Endothelial cell of umbilical vein (primary cell): ENCODE results near the gene LAMTOR5.
"Not testable (repeated sequence)": the region's sequence is repeated elsewhere in the genome, so short reads cannot be mapped to it uniquely, and the experiment has no call there.

Experiments
- MYC ChIP-seq: IDR thresholded peaks from one replicate; pipeline ENCODE4 v1.6.1; 2011; ENCODE audit warnings: mild to moderate bottlenecking, low read depth, low read length
- POLR2AphosphoS5 ChIP-seq: IDR thresholded peaks from 2 replicates; pipeline ENCODE4 v1.6.1; 2012; ENCODE audit warnings: low read depth, mild to moderate bottlenecking, control low read depth, low read length, moderate library complexity; ENCODE audit not compliant: insufficient read depth
- TF ChIP-seq, protein P1 (sequence below), 2 donors: IDR thresholded peaks; 1 replicate in 1 of 2; 2 replicates in 1 of 2; pipeline ENCODE4 v1.5.1; 2011; ENCODE audit warnings: low read length in 2 of 2, mild to moderate bottlenecking in 2 of 2, moderate library complexity in 2 of 2, control low read depth in 1 of 2, inconsistent platforms in 1 of 2, low read depth in 1 of 2; ENCODE audit not compliant: insufficient read depth in 1 of 2; ENCODE audit errors: extremely low read depth in 1 of 2

DNA sequence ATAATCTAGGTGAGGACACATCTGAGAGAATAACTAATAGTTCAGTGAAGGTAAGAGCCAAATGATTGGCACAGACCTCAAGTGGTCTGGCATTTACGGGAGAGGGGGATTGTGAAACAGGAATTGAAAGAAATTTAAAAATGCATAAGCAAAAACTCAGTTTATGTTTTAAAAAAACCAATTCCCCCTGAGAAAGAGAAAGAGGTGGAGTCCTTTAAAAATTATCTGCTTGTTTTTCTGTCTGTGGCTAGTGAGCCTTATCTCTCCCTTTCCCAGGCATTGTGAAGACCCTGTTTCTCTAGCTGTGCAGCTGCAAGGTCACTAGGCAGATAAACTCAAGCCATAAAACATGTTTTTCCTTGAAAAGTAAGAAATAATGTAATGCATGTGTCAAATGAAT, 5.6 kb upstream of the LAMTOR5 start:
- TF ChIP-seq, protein P1, sequence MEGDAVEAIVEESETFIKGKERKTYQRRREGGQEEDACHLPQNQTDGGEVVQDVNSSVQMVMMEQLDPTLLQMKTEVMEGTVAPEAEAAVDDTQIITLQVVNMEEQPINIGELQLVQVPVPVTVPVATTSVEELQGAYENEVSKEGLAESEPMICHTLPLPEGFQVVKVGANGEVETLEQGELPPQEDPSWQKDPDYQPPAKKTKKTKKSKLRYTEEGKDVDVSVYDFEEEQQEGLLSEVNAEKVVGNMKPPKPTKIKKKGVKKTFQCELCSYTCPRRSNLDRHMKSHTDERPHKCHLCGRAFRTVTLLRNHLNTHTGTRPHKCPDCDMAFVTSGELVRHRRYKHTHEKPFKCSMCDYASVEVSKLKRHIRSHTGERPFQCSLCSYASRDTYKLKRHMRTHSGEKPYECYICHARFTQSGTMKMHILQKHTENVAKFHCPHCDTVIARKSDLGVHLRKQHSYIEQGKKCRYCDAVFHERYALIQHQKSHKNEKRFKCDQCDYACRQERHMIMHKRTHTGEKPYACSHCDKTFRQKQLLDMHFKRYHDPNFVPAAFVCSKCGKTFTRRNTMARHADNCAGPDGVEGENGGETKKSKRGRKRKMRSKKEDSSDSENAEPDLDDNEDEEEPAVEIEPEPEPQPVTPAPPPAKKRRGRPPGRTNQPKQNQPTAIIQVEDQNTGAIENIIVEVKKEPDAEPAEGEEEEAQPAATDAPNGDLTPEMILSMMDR (IDR thresholded peaks at IDR 0.05; ENCODE audit: extremely low read depth in 1 of 2, insufficient read depth in 1 of 2, low read depth in 1 of 2, low read length in 2 of 2): not testable (repeated sequence)
- TF ChIP-seq MYC, POLR2AphosphoS5: not testable (repeated sequence)
